C4-2B (cell line): Measurements from ENCODE around the gene RBMS3.

ENCODE experiments used
- CTCF ChIP-seq: fragments of 450-650 bp; conservative IDR thresholded peaks from 2 replicates; pipeline ENCODE4 v1.5.1; 2017; ENCODE audit warnings: mild to moderate bottlenecking
- ZFX ChIP-seq: fragments of 450-650 bp; IDR thresholded peaks from 2 replicates; pipeline ENCODE4 v1.6.1; 2017

DNA sequence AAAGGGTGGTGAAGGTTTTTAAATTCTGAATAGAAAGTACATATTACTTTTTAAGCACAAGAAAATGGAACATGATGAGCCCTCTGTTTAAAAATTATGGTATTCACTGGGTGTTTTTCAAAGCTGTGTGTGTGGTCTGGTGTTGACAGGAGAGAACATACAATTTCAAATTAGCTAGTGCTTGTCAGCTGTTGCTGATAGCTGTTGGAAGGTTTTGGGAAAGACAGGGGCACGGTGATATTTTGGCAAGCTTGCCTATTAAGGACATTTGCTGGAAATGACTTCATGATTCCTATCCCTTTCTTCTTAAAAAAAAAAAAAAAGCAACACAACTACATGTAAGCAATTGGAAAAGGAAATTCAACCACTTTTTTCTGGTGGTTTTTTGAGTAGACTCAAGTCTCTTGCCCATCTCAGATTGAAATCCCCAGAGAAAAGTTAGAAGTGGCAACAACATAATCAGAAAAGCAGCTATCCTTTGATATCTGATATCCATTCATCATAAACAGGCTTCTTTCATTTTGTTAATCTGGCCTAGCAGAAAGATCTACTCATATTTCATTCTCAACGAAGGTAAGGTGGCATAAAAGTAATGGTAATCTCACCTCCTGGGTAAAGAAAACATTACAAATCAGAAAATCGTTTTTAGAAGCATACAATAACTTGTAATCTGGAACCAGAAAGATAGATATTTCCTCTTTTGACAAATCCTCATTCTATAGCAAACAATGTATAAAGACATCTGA is 130.0 kb downstream of the RBMS3 start:
- TF ChIP-seq CTCF (no peak), ZFX (no peak)
